Measurements from ENCODE around the gene YIPF1.

Gene YIPF1

GRCh38 chr1:53889304-53890298 is at the start of gene YIPF1:
YIPF1 (minus strand) TSS chr1:53889797; CDS start chr1:53888937, 860 bp downstream.
- peak; percentile 97 for DNase-seq (ENCODE audit: low spot score)
- FAIRE-seq, result no peak

DNA sequence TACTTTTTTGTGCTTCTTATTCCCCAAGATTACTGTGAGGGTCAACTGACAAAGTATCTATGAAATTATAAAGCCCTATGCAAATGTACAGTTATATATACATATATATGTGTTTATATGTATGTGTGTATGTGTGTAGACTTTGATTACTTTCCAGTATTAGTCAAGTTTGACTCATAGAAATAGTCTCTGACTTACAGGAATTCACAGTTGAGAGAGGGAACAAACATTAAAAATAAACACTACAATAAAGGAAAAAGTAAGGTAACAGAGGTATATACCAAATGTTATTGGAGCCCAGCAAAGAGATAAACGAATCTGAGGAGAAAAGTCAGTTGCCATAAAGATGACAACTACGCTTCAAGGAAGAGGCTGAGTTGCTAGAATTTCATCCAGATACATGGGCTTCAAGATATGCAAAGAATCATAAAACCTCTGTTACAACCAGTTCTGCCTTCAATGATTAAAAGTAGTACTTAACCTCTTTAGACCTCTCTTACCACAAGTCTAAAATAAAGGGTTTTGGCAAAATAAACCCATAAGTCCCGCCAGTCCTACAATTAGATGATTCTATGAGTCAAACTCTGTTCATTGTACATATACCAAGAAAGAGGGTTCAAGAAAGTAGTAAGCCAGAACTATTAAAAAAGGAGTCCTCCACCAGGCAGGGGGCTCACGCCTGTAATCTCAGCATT is 48.7 kb upstream of the YIPF1 start:
- no peak for FAIRE-seq

GRCh38 chr1:53936430-53936829 is 46.8 kb upstream of the YIPF1 start:
- no peak for FAIRE-seq
- no peak for DNase-seq (ENCODE audit: low spot score)

More for the DNA sequence above, 48.7 kb upstream of the YIPF1 start:
- no peak for DNase-seq (ENCODE audit: low spot score)

DNA sequence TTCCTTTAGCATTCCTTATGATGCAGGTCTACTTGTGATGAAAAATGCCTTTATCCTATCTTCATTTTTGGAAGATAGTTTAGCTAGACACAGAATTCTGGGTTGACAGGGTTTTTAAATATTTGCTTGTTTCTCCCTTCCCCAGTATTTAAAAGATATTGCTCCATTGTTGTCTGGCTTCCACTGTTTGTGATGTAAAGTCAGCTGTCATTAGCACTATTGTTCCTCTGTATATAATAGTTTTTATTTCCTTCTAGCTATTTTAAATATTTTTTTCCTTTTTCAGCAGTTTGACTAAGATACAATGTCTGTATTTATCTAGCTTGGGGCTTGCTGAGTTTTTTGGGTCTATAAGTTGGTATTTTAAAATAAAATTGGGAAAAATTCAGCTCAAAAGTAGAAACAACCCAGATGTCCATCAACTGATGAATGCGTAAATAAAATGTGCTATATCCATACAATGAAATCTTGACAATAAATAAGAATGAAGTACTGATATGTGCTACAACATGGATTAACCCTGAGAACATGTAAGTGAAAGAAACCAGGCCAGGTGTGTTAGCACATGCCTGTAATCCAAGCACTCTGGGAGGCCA is 44.7 kb upstream of the YIPF1 start:
- no peak for DNase-seq (ENCODE audit: low spot score)
- no peak for FAIRE-seq

- FAIRE-seq (no peak), DNase-seq (ENCODE audit: low spot score) (no peak)
Observed at GRCh38 chr1:53931523-53931922, 41.9 kb upstream of the YIPF1 start.

DNA sequence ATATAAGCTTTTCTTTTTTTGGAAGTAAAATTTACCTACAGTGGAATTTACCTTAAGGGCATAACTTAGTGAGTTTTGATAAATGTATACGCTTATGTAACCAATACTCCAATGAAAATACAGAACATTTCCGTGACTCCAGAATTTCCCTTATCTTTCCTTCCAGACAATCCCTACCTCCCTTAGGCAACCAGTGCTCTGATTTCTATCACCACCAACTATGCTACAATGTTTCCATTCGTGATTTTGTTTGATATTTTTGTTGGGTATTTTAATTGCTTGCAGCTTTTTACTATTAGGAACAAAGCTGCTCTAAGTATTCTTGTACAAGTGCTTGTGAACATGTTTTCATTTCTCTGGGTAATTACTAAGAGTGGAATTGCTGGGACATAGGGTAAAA is 41.3 kb upstream of the YIPF1 start:
- FAIRE-seq (no peak), DNase-seq (ENCODE audit: low spot score) (no peak)

- DNase-seq (ENCODE audit: low spot score), result no peak
- no peak for FAIRE-seq
Observed at GRCh38 chr1:53929246-53929960, 39.8 kb upstream of the YIPF1 start.

DNA sequence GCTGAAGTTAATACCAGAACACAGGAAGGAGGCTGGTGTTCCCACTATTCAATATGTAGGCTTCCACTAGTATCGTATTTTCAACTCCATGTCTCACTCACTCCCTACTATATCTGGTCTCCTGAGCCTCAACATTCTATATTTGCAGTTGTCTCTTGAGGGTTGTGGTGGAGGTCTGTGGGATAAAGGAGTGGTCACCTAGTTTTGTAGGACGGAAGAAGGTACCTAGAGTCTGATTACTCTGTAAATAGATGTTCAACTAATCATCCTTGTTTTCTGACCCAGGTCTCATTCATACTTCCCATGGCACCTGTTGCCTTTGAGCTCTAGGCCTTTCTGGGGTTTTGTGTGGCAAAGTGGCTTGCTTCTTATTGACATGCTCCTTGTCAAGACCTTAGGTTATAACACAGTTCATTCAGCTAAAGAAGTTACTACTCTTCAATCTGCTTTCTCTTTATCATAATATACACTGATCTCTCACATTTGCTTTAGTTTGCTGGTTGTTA is 37.8 kb upstream of the YIPF1 start:
- DNase-seq (ENCODE audit: low spot score), result no peak
- no peak for FAIRE-seq

GRCh38 chr1:53919675-53920066 is 30.1 kb upstream of the YIPF1 start:
- no peak for FAIRE-seq
- no peak for DNase-seq (ENCODE audit: low spot score)

DNA sequence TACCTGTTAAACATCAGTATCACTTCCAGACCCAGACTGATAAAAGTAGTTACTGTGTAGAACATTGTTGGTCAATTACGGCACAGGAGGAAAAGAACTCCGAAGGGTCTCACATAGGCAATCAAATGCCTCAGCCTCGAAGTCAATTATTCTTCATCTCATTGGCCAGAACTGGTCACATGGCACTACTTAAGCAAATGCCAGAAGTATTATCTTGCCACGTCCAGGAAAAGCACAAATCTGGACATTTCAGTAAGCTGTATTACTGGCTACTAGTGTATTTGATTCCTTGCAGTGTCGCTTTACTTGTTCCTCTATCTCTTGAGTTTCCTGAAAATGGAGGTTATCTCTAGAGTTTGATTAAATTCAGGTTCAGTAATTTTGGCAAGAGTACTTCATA is 28.7 kb upstream of the YIPF1 start:
- FAIRE-seq (no peak), DNase-seq (ENCODE audit: low spot score) (no peak)

DNA sequence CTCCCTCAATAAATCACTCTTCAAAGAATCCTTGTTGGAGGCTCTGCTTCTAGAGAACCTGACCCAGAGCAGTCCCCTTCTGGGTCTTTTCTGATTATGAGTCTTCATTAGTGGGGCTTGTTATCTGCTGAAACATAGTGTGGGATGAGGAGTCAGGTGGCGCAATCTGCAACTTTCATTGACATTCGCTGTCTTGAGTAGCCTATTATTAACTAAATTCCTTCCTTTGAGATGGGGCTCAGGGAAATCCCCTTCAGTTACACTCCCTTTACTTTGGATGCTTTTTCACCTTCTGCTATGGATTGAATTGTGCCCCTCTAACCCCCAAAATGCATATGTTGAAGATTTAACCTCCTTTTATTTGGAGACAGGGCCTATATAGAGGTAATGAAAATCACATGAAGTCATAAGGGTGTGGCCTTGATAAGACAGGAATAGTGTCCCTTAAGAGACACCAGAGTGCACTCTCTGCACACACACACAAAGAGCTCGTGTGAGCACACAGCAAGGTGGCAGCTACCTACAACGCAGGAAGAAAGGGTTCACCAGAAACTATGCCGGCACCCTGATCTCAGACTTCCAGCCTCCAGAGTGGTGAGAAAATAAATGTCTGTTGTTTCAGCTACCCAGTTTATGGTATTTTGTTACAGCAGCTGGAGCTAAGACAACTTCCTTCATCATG is 23.9 kb upstream of the YIPF1 start:
- DNase-seq (ENCODE audit: low spot score) (no peak), FAIRE-seq (no peak)

- DNase-seq (ENCODE audit: low spot score), result no peak
- FAIRE-seq, result no peak
Observed at GRCh38 chr1:53911442-53911841, 21.8 kb upstream of the YIPF1 start.

DNA sequence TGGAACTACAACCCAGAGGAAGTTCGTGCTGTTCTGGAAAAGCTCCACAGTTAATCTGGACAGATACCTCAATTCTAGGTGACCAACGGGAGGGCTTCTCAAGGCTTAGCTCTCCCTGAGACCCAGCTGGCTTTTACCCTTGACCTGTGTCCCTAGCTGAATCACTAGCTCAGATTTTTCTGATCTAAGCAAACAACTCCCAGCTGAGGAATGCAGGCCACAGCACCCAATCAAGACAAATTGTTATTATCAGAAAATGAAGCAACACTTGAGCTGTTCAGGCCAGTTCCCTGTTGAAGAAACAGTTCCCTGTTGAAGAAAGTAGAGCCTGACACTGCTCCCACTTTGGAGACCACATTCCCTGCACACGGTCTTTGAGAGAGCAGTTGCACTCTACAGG is 20.3 kb upstream of the YIPF1 start:
- no peak for FAIRE-seq
- no peak for DNase-seq (ENCODE audit: low spot score)

DNA sequence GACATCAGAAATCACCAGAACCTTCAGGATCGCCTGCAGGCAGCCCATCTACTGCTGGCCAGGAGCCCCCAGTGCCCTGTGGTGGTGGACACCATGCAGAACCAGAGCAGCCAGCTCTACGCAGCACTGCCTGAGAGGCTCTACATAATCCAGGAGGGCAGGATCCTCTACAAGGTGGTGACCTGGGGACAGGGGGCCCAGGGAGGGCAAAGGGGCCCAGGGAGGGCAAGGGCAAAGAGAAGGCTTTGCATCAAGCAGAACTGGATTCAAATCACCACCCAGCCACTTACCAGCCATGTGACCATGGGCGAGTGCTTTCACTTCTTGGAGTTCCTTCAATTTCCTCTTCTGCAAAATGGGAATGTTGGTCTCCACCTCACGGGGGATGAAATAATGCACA is 16.5 kb upstream of the YIPF1 start:
- FAIRE-seq (no peak), DNase-seq (ENCODE audit: low spot score) (no peak)

DNA sequence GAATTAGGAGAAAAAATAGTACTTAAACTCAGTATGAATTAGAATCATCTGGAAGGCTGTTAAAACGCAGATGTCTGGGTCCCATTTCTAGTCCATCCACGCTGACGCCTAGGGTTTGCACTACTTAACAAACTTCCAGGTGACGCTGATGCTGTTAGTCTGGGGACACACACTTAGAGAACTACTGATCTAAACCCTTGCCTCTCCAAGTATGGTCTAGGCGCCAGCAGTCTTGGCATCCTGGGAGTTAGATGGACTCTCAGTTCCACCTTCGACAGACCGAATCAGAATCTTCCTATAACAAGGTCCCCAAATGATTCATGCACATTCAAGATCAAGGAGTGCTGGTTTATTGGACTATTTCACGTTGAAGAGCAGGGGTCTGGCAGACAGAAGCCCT is 15.9 kb upstream of the YIPF1 start:
- DNase-seq (ENCODE audit: low spot score), result no peak
- no peak for FAIRE-seq

- no peak for FAIRE-seq
Observed at GRCh38 chr1:53902235-53903138, 12.9 kb upstream of the YIPF1 start.

DNA sequence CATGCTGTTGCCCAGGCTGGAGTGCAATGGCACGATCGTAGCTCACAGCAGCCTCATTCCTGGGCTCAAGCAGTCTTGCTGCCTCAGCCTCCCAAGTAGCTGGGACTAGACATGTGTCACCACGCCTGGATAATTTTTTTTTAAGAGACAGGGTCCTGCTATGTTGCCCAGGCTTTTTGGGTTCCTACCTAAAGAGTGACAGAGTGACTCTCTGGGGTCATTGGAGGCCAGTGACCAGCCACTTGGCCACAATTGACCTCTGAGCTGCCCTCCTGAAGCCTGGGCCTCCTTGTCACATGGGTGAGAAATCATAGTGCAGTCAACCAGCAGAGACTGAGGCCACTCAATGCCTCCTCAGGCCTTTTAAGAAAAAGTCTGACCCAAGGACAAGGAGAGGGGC is 10.1 kb upstream of the YIPF1 start:
- DNase-seq (ENCODE audit: low spot score), result no peak
- no peak for FAIRE-seq

More at GRCh38 chr1:53902235-53903138, 12.9 kb upstream of the YIPF1 start:
- no peak for DNase-seq (ENCODE audit: low spot score)

GRCh38 chr1:53899206-53899628 is 9.6 kb upstream of the YIPF1 start:
- FAIRE-seq, result no peak
- DNase-seq (ENCODE audit: low spot score), result no peak

- FAIRE-seq (no peak), DNase-seq (ENCODE audit: low spot score) (no peak)
Observed at GRCh38 chr1:53896635-53897229, 7.1 kb upstream of the YIPF1 start.

Data from urothelium cell line (cell line).